Kidney (tissue), 14 donors: ENCODE data around the gene NPAS3. TPM values are rescaled to one million over a fixed set of nuclear protein-coding genes. Genes with fewer than 3 reads are reported as not detected.

Experiments used
- DNase-seq, 5 donors: peaks; one replicate each; pipeline ENCODE4 v3.0.0-alpha.2; 2013 to 2020
- FAIRE-seq: peaks from 2 replicates; lab custom pipeline; 2012; peaks lifted over from hg19 to GRCh38; lab: Jason Lieb, UNC
- H3K27ac ChIP-seq, 2 donors: one replicate each; pipeline ENCODE4 v1.7.0; 2013; ENCODE audit warnings: low read depth in 2 of 2, low read length in 2 of 2, inconsistent platforms in 1 of 2
- H3K27me3 ChIP-seq: one replicate; pipeline ENCODE4 v1.7.1; 2013; ENCODE audit warnings: low read length, inconsistent platforms; ENCODE audit not compliant: control insufficient read depth, insufficient read depth
- H3K36me3 ChIP-seq, 3 donors: one replicate each; pipeline versions ENCODE4 v1.7.0 to v1.7.1; 2013; ENCODE audit warnings: low read length in 3 of 3, control low read depth in 1 of 3, inconsistent platforms in 1 of 3; ENCODE audit not compliant: insufficient read depth in 3 of 3, control insufficient read depth in 2 of 3
- H3K4me1 ChIP-seq, 3 donors: one replicate each; pipeline versions ENCODE4 v1.7.0 to v1.7.1; 2013; ENCODE audit warnings: low read length in 3 of 3, inconsistent platforms in 1 of 3, low read depth in 1 of 3; ENCODE audit not compliant: control insufficient read depth in 2 of 3, insufficient read depth in 2 of 3
- H3K4me3 ChIP-seq, 3 donors: one replicate each; pipeline versions ENCODE4 v1.7.0 to v1.8.1; 2013; ENCODE audit warnings: low read length in 3 of 3, control low read depth in 1 of 3, inconsistent platforms in 1 of 3
- H3K9ac ChIP-seq, 3 donors: one replicate each; pipeline versions ENCODE4 v1.7.0 to v1.7.1; 2013; ENCODE audit warnings: low read length in 3 of 3, control low read depth in 1 of 3, inconsistent platforms in 1 of 3
- H3K9me3 ChIP-seq, 3 donors: one replicate each; pipeline versions ENCODE4 v1.7.0 to v1.7.1; 2013; ENCODE audit warnings: low read length in 3 of 3, control low read depth in 1 of 3, inconsistent platforms in 1 of 3; ENCODE audit not compliant: control insufficient read depth in 2 of 3, insufficient read depth in 1 of 3
- CTCF ChIP-seq: IDR thresholded peaks from 3 replicates; pipeline ENCODE4 v1.5.1; 2012; ENCODE audit warnings: mild to moderate bottlenecking, moderate library complexity, borderline replicate concordance; ENCODE audit not compliant: insufficient read depth; ENCODE audit errors: extremely low read depth
- intact Hi-C: fragments of 100-400 bp; cut with DNase I; formaldehyde crosslinking; loops from one replicate; pipeline ENCODE4 v1.11.1; 2022
- polyA plus RNA-seq: library from polyadenylated mRNA; stranded (reverse); fragments of 350-450 nt; fragmentation: Illumina TruSeq; extraction: RNeasy Lipid Tissue Mini Kit (QIAGEN cat#74804); gene quantifications from one replicate; pipeline ENCODE4 v1.2.3, GENCODE V29; 2014; ENCODE audit warnings: low read depth, low replicate concordance; ENCODE audit not compliant: insufficient read depth
- total RNA-seq: library from RNA; stranded (reverse); fragmentation: NEBNext Ultra II Directional; extraction: Animal tissue kit (Norgen Biotek cat#: 25700); gene quantifications from one replicate; pipeline ENCODE4 v1.2.1, GENCODE V29; 2021
- donor health status: control.
- donor health status: control.
- donor health status: control.
- donor health status: control.
- donor health status: control.
- donor health status: DM: yes; HTN: yes; CAD: no.
- donor health status: Normal renal cell carcinoma (clear cell type).

Gene NPAS3
- total and polyA plus RNA-seq, 2 donors from 2014 or later = 0.82 to 5.0 TPM

GRCh38 chr14:33844118-33844517 lies 905.4 kb downstream of the NPAS3 start:
- no peak for TF ChIP-seq CTCF
- Histone ChIP-seq H3K27me3 (no peaks in the 10 kb centered on the region), H3K36me3 (no peaks in the 10 kb centered on the region), H3K4me1 (no peaks in the 10 kb centered on the region), H3K4me3 (no peak overlapping the region), H3K9ac (no peak overlapping the region), H3K9me3 (no peaks in the 10 kb centered on the region), H3K27ac (no peak overlapping the region)
- FAIRE-seq = no peak
- intact Hi-C loops = no loop called here
- no peak for DNase-seq

DNA sequence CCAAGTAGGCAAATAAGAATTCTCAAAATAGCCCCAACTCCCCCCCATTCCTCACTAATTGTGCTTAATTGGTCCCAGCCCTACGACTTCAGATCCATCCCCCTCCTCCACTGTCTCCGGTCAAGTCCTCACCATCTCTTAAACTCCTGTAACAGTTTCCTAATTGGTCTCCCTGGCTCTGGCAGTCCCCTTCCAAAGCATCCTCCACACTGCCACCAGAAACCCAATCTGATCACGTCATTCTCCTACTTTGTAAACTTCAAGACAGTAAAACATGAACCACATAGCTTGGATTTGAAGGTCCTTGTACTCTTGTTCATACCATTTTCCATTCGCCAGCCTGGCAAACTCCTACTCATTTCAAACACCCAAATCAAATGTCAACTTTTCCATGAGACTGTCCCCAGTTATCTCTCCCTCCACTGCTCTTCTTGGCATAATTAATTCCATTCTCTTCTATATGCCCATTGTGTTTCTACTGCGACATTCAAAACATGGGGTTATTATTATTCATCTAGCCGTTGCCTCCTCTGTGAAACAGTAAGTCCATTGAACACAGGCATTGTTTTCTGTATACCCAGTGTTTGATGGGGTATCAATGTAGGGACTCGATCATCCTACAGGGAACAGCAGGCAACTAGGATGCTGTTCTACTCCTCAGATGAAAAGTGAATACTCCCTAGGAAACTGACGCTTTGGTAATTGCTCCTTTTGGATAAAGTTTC lies 907.6 kb downstream of the NPAS3 start:
- no peak for DNase-seq
- FAIRE-seq = no peak
- intact Hi-C loops = loop anchor here (5.0 kb wide), 1 partner anchor 251 kb away; no protein-coding TSS in a partner anchor

GRCh38 chr14:33847066-33847465 lies 908.4 kb downstream of the NPAS3 start:
- H3K9me3 ChIP-seq = no peaks in the 10 kb centered on the region
- no peaks in the 10 kb centered on the region for H3K27me3 ChIP-seq
- H3K36me3 ChIP-seq = no peaks in the 10 kb centered on the region
- DNase-seq (no peak), FAIRE-seq (no peak)
- H3K4me1 ChIP-seq = no peaks in the 10 kb centered on the region
- H3K27ac ChIP-seq = no peak overlapping the region
- intact Hi-C loops = loop anchor here (5.0 kb wide), 1 partner anchor 250 kb away; no protein-coding TSS in a partner anchor
- TF ChIP-seq CTCF = no peak
- H3K4me3 ChIP-seq = no peak overlapping the region
- no peak overlapping the region for H3K9ac ChIP-seq

More for the DNA sequence above, 907.6 kb downstream of the NPAS3 start:
- H3K9ac ChIP-seq = no peak overlapping the region
- no peaks in the 10 kb centered on the region for H3K4me1 ChIP-seq
- no peaks in the 10 kb centered on the region for H3K27me3 ChIP-seq
- no peaks in the 10 kb centered on the region for H3K9me3 ChIP-seq
- TF ChIP-seq CTCF = no peak
- no peak overlapping the region for H3K4me3 ChIP-seq
- H3K27ac ChIP-seq = no peak overlapping the region
- no peaks in the 10 kb centered on the region for H3K36me3 ChIP-seq
